Spleen (tissue), 11 donors: ENCODE results near the gene TAAR8. TPM values are rescaled to one million over a fixed set of nuclear protein-coding genes. Genes with fewer than 3 reads are reported as not detected.
A peak's percentile ranks its signal among the peaks of the same experiment; 100 is the strongest.

Source experiments
- DNase-seq: peaks from one replicate; pipeline ENCODE4 v3.0.0-alpha.2; 2020
- H3K27ac ChIP-seq, 8 donors: fragments of 200-600 bp; sonication (generic) in 7 of 8; 1 replicate in 4 of 8; 2 replicates in 4 of 8; pipeline versions ENCODE4 v1.5.0 to v1.8.0; 2016 to 2021; ENCODE audit warnings: inconsistent platforms in 4 of 8, mild to moderate bottlenecking in 4 of 8, moderate library complexity in 1 of 8
- H3K27me3 ChIP-seq, 7 donors: fragments of 200-600 bp; sonication (generic) in 6 of 7; replicated peaks in 1 of 7; 1 replicate in 4 of 7; 2 replicates in 3 of 7; pipeline versions ENCODE4 v1.5.0 to v1.8.0; 2016 to 2021; ENCODE audit warnings: inconsistent platforms in 3 of 7, mild to moderate bottlenecking in 1 of 7
- H3K36me3 ChIP-seq, 6 donors: fragments of 200-600 bp; sonication (generic) in 5 of 6; 1 replicate in 4 of 6; 2 replicates in 2 of 6; pipeline versions ENCODE4 v1.5.0 to v1.8.0; 2016 to 2021; ENCODE audit warnings: inconsistent platforms in 2 of 6
- H3K4me1 ChIP-seq, 6 donors: fragments of 200-600 bp; sonication (generic) in 5 of 6; 1 replicate in 3 of 6; 2 replicates in 3 of 6; pipeline versions ENCODE4 v1.5.0 to v1.8.0; 2016 to 2021; ENCODE audit warnings: inconsistent platforms in 3 of 6
- H3K4me3 ChIP-seq, 8 donors: fragments of 200-600 bp; sonication (generic) in 7 of 8; 1 replicate in 4 of 8; 2 replicates in 4 of 8; pipeline versions ENCODE4 v1.5.0 to v1.8.0; 2016 to 2021; ENCODE audit warnings: inconsistent platforms in 4 of 8, mild to moderate bottlenecking in 4 of 8, moderate library complexity in 2 of 8
- H3K9me3 ChIP-seq, 8 donors: fragments of 200-600 bp; sonication (generic) in 7 of 8; 1 replicate in 4 of 8; 2 replicates in 4 of 8; pipeline versions ENCODE4 v1.5.0 to v1.8.0; 2016 to 2021; ENCODE audit warnings: inconsistent platforms in 4 of 8
- CTCF ChIP-seq, 11 experiments: fragments of 200-600 bp in 7 of 11; fragments of 450-650 bp in 4 of 11; sonication (generic) in 4 of 11; IDR thresholded peaks in 8 of 11; conservative IDR thresholded peaks in 3 of 11; 1 replicate in 7 of 11; 2 replicates in 4 of 11; pipeline versions ENCODE4 v1.4.0 to v1.8.0; 2016 to 2021; ENCODE audit warnings: antibody characterized with exemption in 11 of 11, inconsistent platforms in 4 of 11, mild to moderate bottlenecking in 1 of 11
- POLR2A ChIP-seq, 3 donors: fragments of 450-650 bp; IDR thresholded peaks; one replicate each; pipeline ENCODE4 v1.5.1; 2017; ENCODE audit warnings: antibody characterized with exemption in 3 of 3, mild to moderate bottlenecking in 1 of 3
- POLR2AphosphoS5 ChIP-seq, 3 donors: sonication (generic); formaldehyde crosslinking; IDR thresholded peaks; one replicate each; pipeline ENCODE4 v1.5.1; 2017; ENCODE audit warnings: antibody characterized with exemption in 3 of 3
- WGBS, 5 donors: extraction: QIAGEN DNeasy Blood & Tissue Kit in 3 of 5; methylation state at CpG; one replicate each; pipeline versions ENCODE4 v1.1.5 to v1.1.7; 2013 to 2018; 5-methylcytosine and 5-hydroxymethylcytosine counted together
- intact Hi-C: fragments of 100-400 bp; cut with DNase I; formaldehyde crosslinking; loops from one replicate; pipeline ENCODE4 v1.15.0; 2023; ENCODE audit warnings: low total_unique reads
- polyA plus RNA-seq, 3 donors: library from polyadenylated mRNA; stranded (reverse); fragments of 200-250 nt; gene quantifications; one replicate each; pipeline ENCODE4 v1.2.1, GENCODE V29; 2013
- total RNA-seq, 7 donors: library from RNA; depleted of rRNA in 3 of 7; stranded (reverse); fragments of >200 nt in 3 of 7; fragmentation: NEBNext Ultra II Directional in 4 of 7; extraction: Animal tissue kit (Norgen Biotek cat#: 25700) in 4 of 7; gene quantifications; one replicate each; pipeline versions ENCODE4 v1.1.0 to v1.2.1, GENCODE V29; 2016 to 2021
- donor health status: healthy with polysubstance abuse.
- donor health status: DM: no; HTN: no; CAD: no; lungs with moderate emphysema.
- donor health status: DM: no; HTN: no; CAD: no.
- donor health status: Bipolar disorder and iron deficiency.
- donor health status: healthy.
- donor health status: DM: no; HTN: no; CAD: no.
- donor health status: DM: yes; HTN: yes; CAD: no.

TAAR8 gene
- total and polyA plus RNA-seq, 10 donors = not detected

- H3K27ac ChIP-seq = peak within 1 kb of the TSS in 2 of 8 donors; percentile 63 to 77
- no peaks in the 10 kb centered on the region for H3K36me3 ChIP-seq
- WGBS, 5 donors = 88 to 92% (median 90%) methylated on average over 15 of the region's 15 CpGs
- H3K4me3 ChIP-seq = no peak within 1 kb of the TSS
- intact Hi-C loops = no loop called here
- TF ChIP-seq CTCF (IDR thresholded peaks at IDR 0.05 in 8 of 11, conservative IDR thresholded peaks at IDR 0.05 in 3 of 11) = no peak
- TF ChIP-seq POLR2AphosphoS5 (IDR thresholded peaks at IDR 0.05) = no peak
- H3K4me1 ChIP-seq = no peaks in the 10 kb centered on the region
- no peaks in the 10 kb centered on the region for H3K9me3 ChIP-seq
- H3K27me3 ChIP-seq = no peaks in the 10 kb centered on the region
- DNase-seq = no peak
These were observed 17.8 kb downstream of the TAAR8 start, which contains the start of gene TAAR6 for GRCh38 chr6:132570221-132570777. Gene TAAR6, plus strand, starts transcription at chr6:132570322. Its CDS starts 0 bp downstream, at chr6:132570322.

GRCh38 chr6:132571774-132572173 lies 19.3 kb downstream of the TAAR8 start:
- Histone ChIP-seq H3K9me3 (no peaks in the 10 kb centered on the region), H3K27ac (peak overlapping the region in 4 of 8 donors; percentile 22 to 77 (median 66)), H3K4me1 (no peaks in the 10 kb centered on the region), H3K36me3 (no peaks in the 10 kb centered on the region), H3K27me3 (no peaks in the 10 kb centered on the region), H3K4me3 (no peak overlapping the region)
- no peak for DNase-seq
- intact Hi-C loops = no loop called here
- TF ChIP-seq POLR2AphosphoS5 (IDR thresholded peaks at IDR 0.05) (no peak), POLR2A (IDR thresholded peaks at IDR 0.05) (no peak), CTCF (IDR thresholded peaks at IDR 0.05 in 8 of 11, conservative IDR thresholded peaks at IDR 0.05 in 3 of 11) (no peak)

GRCh38 chr6:132584698-132585097 lies 32.2 kb downstream of the TAAR8 start:
- no peak for DNase-seq
- Histone ChIP-seq H3K4me1 (peaks cover 0 to 3% (median 0%) of the 10 kb centered on the region in 6 donors), H3K4me3 (no peak overlapping the region), H3K9me3 (peaks cover 0 to 9% (median 0%) of the 10 kb centered on the region in 8 donors), H3K36me3 (no peaks in the 10 kb centered on the region), H3K27ac (no peak overlapping the region), H3K27me3 (no peaks in the 10 kb centered on the region)
- TF ChIP-seq CTCF (IDR thresholded peaks at IDR 0.05 in 8 of 11, conservative IDR thresholded peaks at IDR 0.05 in 3 of 11) (no peak), POLR2AphosphoS5 (IDR thresholded peaks at IDR 0.05) (no peak), POLR2A (IDR thresholded peaks at IDR 0.05) (no peak)
- intact Hi-C loops = no loop called here
- 74 to 92% (median 84%) methylated on average over 1 of the region's 1 CpG for WGBS, 5 donors

GRCh38 chr6:132587424-132587823 lies 35.0 kb downstream of the TAAR8 start:
- Histone ChIP-seq H3K4me3 (no peak overlapping the region), H3K27me3 (no peaks in the 10 kb centered on the region), H3K4me1 (peaks cover 0 to 5% (median 0%) of the 10 kb centered on the region in 6 donors), H3K36me3 (no peaks in the 10 kb centered on the region), H3K27ac (peak overlapping the region in 4 of 8 donors; percentile 38 to 68 (median 52)), H3K9me3 (no peaks in the 10 kb centered on the region)
- DNase-seq = no peak
- intact Hi-C loops = no loop called here
- 28 to 52% (median 31%) methylated on average over 2 of the region's 2 CpGs for WGBS, 5 donors
- TF ChIP-seq POLR2AphosphoS5 (IDR thresholded peaks at IDR 0.05) (no peak), POLR2A (IDR thresholded peaks at IDR 0.05) (no peak), CTCF (IDR thresholded peaks at IDR 0.05 in 8 of 11, conservative IDR thresholded peaks at IDR 0.05 in 3 of 11) (no peak)
